Heart right ventricle (tissue), 16 donors: ENCODE data around the gene NACC2. TPM values are rescaled to one million over a fixed set of nuclear protein-coding genes. Genes with fewer than 3 reads are reported as not detected.

Source experiments
- ATAC-seq, 8 donors: fragments of 200-7000 bp; cut with Tn5 transposase; one replicate each; pipeline ENCODE4 v1.9.1; 2020; ENCODE audit warnings: mild to moderate bottlenecking in 8 of 8, moderate library complexity in 8 of 8, moderate number of reproducible peaks in 1 of 8
- DNase-seq, 2 donors: peaks; one replicate each; pipeline ENCODE4 v3.0.0-alpha.2; 2020
- H3K27ac ChIP-seq, 10 donors: fragments of 200-600 bp; sonication (generic) in 2 of 10; one replicate each; pipeline versions ENCODE4 v1.5.0 to v1.8.0; 2020 to 2022; ENCODE audit warnings: mild to moderate bottlenecking in 3 of 10
- H3K27me3 ChIP-seq, 7 donors: fragments of 200-600 bp; one replicate each; pipeline ENCODE4 v1.8.0; 2021 to 2022; ENCODE audit warnings: mild to moderate bottlenecking in 2 of 7
- H3K36me3 ChIP-seq, 9 donors: fragments of 200-600 bp; sonication (generic) in 1 of 9; one replicate each; pipeline versions ENCODE4 v1.5.0 to v1.8.0; 2020 to 2022; ENCODE audit warnings: mild to moderate bottlenecking in 2 of 9
- H3K4me1 ChIP-seq, 9 donors: fragments of 200-600 bp; sonication (generic) in 1 of 9; one replicate each; pipeline versions ENCODE4 v1.5.0 to v1.8.0; 2020 to 2022; ENCODE audit warnings: mild to moderate bottlenecking in 4 of 9
- H3K4me3 ChIP-seq, 10 donors: fragments of 200-600 bp; sonication (generic) in 2 of 10; one replicate each; pipeline versions ENCODE4 v1.5.0 to v1.8.0; 2020 to 2022; ENCODE audit warnings: mild to moderate bottlenecking in 7 of 10, moderate library complexity in 2 of 10
- H3K9me3 ChIP-seq, 11 donors: fragments of 200-600 bp in 10 of 11; sonication (generic) in 2 of 11; one replicate each; pipeline versions ENCODE4 v1.5.0 to v1.8.0; 2013 to 2022; ENCODE audit warnings: mild to moderate bottlenecking in 2 of 11, control low read depth in 1 of 11, moderate library complexity in 1 of 11
- WGBS, 2 donors: extraction: QIAGEN DNeasy Blood & Tissue Kit; methylation state at CpG; one replicate each; pipeline ENCODE4 v1.1.7; 2013; ENCODE audit warnings: inconsistent platforms in 1 of 2; 5-methylcytosine and 5-hydroxymethylcytosine counted together
- intact Hi-C, 10 donors: fragments of 100-400 bp; cut with DNase I; formaldehyde crosslinking; loops; one replicate each; pipeline versions ENCODE4 v1.11.1 to v1.14.2; 2022
- polyA plus RNA-seq, 2 donors: library from polyadenylated mRNA; stranded (reverse); fragments of 200-250 nt; gene quantifications; one replicate each; pipeline ENCODE4 v1.2.3, GENCODE V29; 2013
- total RNA-seq, 10 donors: library from RNA; stranded (reverse); fragmentation: NEBNext Ultra II Directional in 3 of 10; extraction: Animal tissue kit (Norgen Biotek cat#: 25700) in 3 of 10; gene quantifications; one replicate each; pipeline versions ENCODE4 v1.2.1 to v1.2.4, GENCODE V29; 2021 to 2023
- TF ChIP-seq, protein P1 (sequence below), 9 donors: fragments of 200-600 bp; sonication (generic) in 2 of 9; IDR thresholded peaks; one replicate each; pipeline versions ENCODE4 v1.5.0 to v1.8.0; 2021 to 2022; ENCODE audit warnings: antibody characterized with exemption in 9 of 9, mild to moderate bottlenecking in 5 of 9, moderate library complexity in 1 of 9
- donor health status: Arrhythmogenic right ventricular cardiomyopathy.
- donor health status: ischemic (EF 13 %, LVEDD 7.1; RV severe dilation, severe dysfunction).
- donor health status: healthy with polysubstance abuse.
- donor health status: DM: no; HTN: yes; CAD: no.
- donor health status: DM: no; HTN: no; CAD: no.
- donor health status: ischemic (EF 25% LVEDD 6.9; RV normal size, moderate dysfunction).
- donor health status: ischemic (EF 25% LVEDD 5.7; RV mildly dilated, moderate dysfunction).
- donor health status: healthy.
- donor health status: DM: yes; HTN: yes; CAD: no.
- donor health status: Ischemic cardiomyopathy.
- donor health status: ischemic (EF 35%, LVEDD 5.7; RV mildly dilated, moderate dysfunction).
- donor health status: nonischemic (EF 11% LVEDD 7.7; RV severe dilation, severe dysfunction).
- donor health status: DM: yes; HTN: yes; CAD: no.
- donor health status: PGD.
- donor health status: ischemic (EF 29% LVEDD 5.4; RV normal size, mild dysfunction).
- donor health status: nonischemic (EF 23%, LVEDD 6.1; RV moderate dilation, normal function).

The NACC2 gene
- total and polyA plus RNA-seq, 12 donors, result 15.6 to 55.1 (median 39.7) TPM

DNA sequence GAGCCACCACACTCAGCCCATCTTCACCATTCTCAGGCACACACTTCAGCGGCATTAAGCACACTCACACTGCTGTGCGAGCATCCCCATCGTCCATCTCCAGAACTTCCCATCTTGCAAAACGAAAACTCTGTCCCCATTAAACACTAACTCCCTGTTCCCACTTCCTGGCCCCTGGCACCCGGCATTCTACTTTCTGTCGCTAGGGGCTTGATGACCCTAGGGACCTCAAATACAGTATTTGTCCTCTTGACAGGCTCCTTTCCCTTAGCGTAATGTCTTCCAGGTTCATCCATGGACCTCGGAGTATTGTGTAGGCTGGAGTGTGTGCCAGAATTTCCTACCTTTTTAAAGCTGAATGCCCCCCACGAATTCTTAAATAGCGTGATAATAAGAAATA is 119.3 kb downstream of the NACC2 start:
- H3K9me3 ChIP-seq, result no peaks in the 10 kb centered on the region
- no peaks in the 10 kb centered on the region for H3K36me3 ChIP-seq
- H3K27me3 ChIP-seq, result peaks cover 0 to 8% (median 3%) of the 10 kb centered on the region in 7 donors
- intact Hi-C loops, result no loop called here
- no peak overlapping the region for H3K4me3 ChIP-seq
- DNase-seq, result no peak
- 82 to 84% methylated on average over 10 of the region's 10 CpGs for WGBS, 2 donors
- ATAC-seq, result no peak
- TF ChIP-seq, protein P1, sequence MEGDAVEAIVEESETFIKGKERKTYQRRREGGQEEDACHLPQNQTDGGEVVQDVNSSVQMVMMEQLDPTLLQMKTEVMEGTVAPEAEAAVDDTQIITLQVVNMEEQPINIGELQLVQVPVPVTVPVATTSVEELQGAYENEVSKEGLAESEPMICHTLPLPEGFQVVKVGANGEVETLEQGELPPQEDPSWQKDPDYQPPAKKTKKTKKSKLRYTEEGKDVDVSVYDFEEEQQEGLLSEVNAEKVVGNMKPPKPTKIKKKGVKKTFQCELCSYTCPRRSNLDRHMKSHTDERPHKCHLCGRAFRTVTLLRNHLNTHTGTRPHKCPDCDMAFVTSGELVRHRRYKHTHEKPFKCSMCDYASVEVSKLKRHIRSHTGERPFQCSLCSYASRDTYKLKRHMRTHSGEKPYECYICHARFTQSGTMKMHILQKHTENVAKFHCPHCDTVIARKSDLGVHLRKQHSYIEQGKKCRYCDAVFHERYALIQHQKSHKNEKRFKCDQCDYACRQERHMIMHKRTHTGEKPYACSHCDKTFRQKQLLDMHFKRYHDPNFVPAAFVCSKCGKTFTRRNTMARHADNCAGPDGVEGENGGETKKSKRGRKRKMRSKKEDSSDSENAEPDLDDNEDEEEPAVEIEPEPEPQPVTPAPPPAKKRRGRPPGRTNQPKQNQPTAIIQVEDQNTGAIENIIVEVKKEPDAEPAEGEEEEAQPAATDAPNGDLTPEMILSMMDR (IDR thresholded peaks at IDR 0.05), result no peak
- no peak overlapping the region for H3K27ac ChIP-seq
- H3K4me1 ChIP-seq, result peaks cover 4 to 24% (median 13%) of the 10 kb centered on the region in 9 donors

- peaks cover 0 to 7% (median 3%) of the 10 kb centered on the region in 7 donors for H3K27me3 ChIP-seq
Observed at GRCh38 chr9:135974220-135974573, 120.9 kb downstream of the NACC2 start.

DNA sequence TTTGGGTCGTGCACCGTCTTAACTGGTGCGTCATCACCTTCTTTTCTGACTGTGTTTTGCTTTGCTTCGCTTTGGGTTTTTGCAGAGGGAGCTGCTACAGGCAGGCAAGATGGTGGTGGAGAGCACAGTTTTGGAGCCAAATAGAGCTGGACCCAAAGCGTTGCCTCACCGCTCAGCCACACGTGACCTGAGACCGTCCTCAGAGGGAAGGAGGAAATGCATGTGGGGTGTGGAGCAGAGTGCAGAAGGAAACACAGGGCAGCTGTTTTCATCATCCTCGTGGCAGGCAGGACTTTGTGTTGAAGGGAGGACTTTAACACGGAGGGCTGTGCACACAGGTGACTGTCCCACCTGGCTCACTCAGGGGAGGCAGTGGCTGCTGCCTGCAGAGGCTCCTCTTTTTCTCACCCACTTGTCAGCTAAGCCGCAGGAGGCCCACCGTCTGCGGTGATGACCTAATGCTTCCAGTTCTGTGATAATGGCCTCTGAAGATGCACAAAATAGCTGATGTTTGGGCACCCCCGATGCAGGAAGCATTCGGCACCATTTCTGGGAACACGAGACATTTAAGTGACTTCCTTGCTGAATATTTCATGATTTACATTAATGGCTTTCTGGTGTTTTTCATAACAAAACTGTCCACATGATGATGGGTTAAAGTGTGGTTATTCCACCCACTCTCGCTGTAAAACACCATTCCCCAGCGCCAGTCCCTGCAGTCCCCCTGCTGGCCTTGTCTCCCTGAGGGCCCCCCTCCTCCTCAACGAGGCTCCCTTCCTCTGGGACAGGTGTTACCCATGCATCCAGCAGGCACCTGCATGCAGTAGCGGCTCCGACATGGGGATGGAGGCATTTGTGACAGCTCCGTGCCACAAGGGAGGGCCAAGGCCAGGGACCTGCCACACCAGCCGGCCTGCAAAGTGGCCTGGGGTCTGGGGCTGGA is 121.5 kb downstream of the NACC2 start:
- TF ChIP-seq, protein P1 (IDR thresholded peaks at IDR 0.05), result no peak
- intact Hi-C loops, result no loop called here
- peak in 3 of 8 donors; percentile 29 to 67 (median 44) for ATAC-seq
- DNase-seq, result no peak
- Histone ChIP-seq H3K27me3 (peaks cover 0 to 5% (median under 1%) of the 10 kb centered on the region in 7 donors), H3K27ac (no peak overlapping the region), H3K9me3 (no peaks in the 10 kb centered on the region), H3K36me3 (no peaks in the 10 kb centered on the region), H3K4me1 (peaks cover 0 to 23% (median 12%) of the 10 kb centered on the region in 9 donors), H3K4me3 (no peak overlapping the region)
- WGBS, 2 donors, result 40% methylated on average over 23 of the region's 23 CpGs

More at GRCh38 chr9:135974220-135974573, 120.9 kb downstream of the NACC2 start:
- ATAC-seq, result no peak
- Histone ChIP-seq H3K4me3 (no peak overlapping the region), H3K9me3 (no peaks in the 10 kb centered on the region), H3K4me1 (peaks cover 3 to 22% (median 11%) of the 10 kb centered on the region in 9 donors), H3K27ac (no peak overlapping the region), H3K36me3 (no peaks in the 10 kb centered on the region)
- DNase-seq, result no peak
- intact Hi-C loops, result no loop called here
- WGBS, 2 donors, result 64 to 65% methylated on average over 10 of the region's 10 CpGs
- TF ChIP-seq, protein P1 (IDR thresholded peaks at IDR 0.05), result peak in 2 of 9 donors; percentile 5 to 15

DNA sequence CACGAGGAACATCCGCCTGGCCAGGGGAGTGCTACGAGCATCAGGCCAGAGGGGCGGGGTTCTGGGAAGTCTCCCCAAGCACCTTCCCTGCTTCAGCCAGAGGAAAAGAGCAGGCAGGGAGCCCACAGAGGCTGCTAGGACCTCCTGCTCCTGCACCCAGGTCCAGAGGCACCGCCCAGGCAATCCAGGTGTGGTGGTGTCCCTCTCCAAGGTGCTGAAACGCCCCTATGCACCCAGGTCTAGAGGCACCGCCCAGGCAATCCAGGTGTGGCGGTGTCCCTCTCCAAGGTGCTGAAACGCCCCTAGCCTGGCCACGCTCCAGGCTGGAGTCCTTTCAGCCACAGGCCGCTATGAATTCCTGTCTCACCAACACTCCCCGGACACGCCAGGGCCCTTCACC is 123.2 kb downstream of the NACC2 start:
- no peak for ATAC-seq
- peaks cover 6 to 38% (median 26%) of the 10 kb centered on the region in 9 donors for H3K4me1 ChIP-seq
- intact Hi-C loops, result no loop called here
- no peak overlapping the region for H3K27ac ChIP-seq
- H3K36me3 ChIP-seq, result no peaks in the 10 kb centered on the region
- no peaks in the 10 kb centered on the region for H3K9me3 ChIP-seq
- 25 to 41% methylated on average over 13 of the region's 13 CpGs for WGBS, 2 donors
- no peak overlapping the region for H3K4me3 ChIP-seq
- H3K27me3 ChIP-seq, result peaks cover 0 to 3% (median 0%) of the 10 kb centered on the region in 7 donors
- TF ChIP-seq, protein P1 (IDR thresholded peaks at IDR 0.05), result no peak
- DNase-seq, result no peak
